GM12801 (cell line): ENCODE data around the gene CACFD1.

Experiments used
- TF ChIP-seq, protein P1 (sequence below): IDR thresholded peaks from one replicate; pipeline ENCODE4 v1.5.1; 2011; ENCODE audit warnings: control low read depth; ENCODE audit not compliant: insufficient read length; ENCODE audit errors: extremely low read depth

Gene CACFD1

DNA sequence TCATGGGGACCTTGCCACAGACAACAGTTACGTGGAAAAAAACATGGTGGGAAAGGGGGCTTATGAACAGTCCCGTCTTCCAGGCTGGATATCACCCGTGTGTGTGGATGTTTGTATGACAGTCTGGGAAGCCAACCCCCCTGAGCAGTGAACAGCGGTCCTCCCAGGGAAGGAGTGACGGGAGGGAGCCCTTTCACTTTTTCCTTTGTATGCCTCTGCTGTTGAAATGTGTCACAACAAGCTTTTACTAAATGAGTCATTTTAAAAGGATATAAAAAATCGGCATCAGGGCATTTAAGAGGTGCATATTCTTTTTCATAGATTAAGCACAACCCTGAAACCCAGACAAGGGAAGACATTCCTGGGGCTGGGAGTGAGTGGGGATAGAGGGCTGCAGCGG lies 59.9 kb downstream of the CACFD1 start:
- TF ChIP-seq, protein P1, sequence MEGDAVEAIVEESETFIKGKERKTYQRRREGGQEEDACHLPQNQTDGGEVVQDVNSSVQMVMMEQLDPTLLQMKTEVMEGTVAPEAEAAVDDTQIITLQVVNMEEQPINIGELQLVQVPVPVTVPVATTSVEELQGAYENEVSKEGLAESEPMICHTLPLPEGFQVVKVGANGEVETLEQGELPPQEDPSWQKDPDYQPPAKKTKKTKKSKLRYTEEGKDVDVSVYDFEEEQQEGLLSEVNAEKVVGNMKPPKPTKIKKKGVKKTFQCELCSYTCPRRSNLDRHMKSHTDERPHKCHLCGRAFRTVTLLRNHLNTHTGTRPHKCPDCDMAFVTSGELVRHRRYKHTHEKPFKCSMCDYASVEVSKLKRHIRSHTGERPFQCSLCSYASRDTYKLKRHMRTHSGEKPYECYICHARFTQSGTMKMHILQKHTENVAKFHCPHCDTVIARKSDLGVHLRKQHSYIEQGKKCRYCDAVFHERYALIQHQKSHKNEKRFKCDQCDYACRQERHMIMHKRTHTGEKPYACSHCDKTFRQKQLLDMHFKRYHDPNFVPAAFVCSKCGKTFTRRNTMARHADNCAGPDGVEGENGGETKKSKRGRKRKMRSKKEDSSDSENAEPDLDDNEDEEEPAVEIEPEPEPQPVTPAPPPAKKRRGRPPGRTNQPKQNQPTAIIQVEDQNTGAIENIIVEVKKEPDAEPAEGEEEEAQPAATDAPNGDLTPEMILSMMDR, result no peak

DNA sequence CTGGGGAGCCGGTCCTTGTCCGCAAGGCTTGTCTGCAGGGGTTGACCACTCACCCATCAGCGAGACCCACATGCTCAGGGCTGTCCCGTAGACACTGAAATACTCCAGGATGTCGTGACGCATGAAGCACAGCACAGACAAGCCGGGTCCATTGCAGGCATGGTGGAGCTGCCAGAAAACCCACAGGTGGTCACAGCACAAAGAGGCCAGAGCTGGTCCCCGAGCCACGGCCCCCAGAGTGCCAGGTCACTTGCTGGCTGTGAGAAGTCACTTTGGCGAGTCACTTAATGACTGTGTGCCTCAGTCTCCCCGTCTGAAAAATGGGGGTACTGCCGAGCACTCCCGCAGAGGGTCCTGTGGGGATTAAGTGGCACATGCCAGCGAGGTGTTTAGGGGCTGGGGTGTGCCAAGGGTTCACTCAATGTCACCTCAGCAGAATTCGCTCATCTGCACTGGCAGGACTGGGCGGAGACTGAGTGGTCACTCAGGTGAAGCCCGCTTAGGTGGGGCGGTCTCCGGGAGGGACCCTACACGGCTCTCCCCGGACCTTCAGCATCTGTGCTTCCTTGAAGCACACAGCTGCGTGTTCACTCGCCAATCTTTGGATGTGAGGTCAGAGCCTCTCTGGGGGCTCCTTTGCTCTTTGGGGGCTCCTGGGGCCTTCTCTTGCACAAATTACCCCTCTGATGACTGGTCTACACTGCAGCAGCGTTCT lies 60.5 kb downstream of the CACFD1 start:
- TF ChIP-seq, protein P1, result no peak
